Mesenchymal stem cell (in vitro differentiated cells and primary cell): ENCODE measurements around the gene PARD3.

Experiments
- DNase-seq: peaks from one replicate; pipeline ENCODE4 v3.0.0-alpha.2; 2013
- H2AFZ ChIP-seq: one replicate; pipeline ENCODE4 v1.6.1; 2013; ENCODE audit warnings: low read depth, mild to moderate bottlenecking, control low read depth, inconsistent platforms, low read length, moderate library complexity
- H2AK5ac ChIP-seq: 2 replicates; pipeline ENCODE4 v1.6.1; 2013; ENCODE audit warnings: low read length, moderate library complexity, mild to moderate bottlenecking, inconsistent platforms; ENCODE audit not compliant: severe bottlenecking
- H2BK120ac ChIP-seq: one replicate; pipeline ENCODE4 v1.6.1; 2013; ENCODE audit warnings: low read depth, mild to moderate bottlenecking, inconsistent platforms, low read length, moderate library complexity
- H2BK12ac ChIP-seq, 2 experiments: one replicate each; pipeline ENCODE4 v1.6.1; 2013; ENCODE audit warnings: inconsistent platforms in 2 of 2, low read length in 2 of 2, mild to moderate bottlenecking in 2 of 2, moderate library complexity in 2 of 2, control low read depth in 1 of 2
- H2BK15ac ChIP-seq: one replicate; pipeline ENCODE4 v1.6.1; 2013; ENCODE audit warnings: mild to moderate bottlenecking, low read depth, inconsistent platforms; ENCODE audit not compliant: poor library complexity, severe bottlenecking
- H2BK5ac ChIP-seq: 2 replicates; pipeline ENCODE4 v1.6.1; 2013; ENCODE audit warnings: low read depth, mild to moderate bottlenecking, low read length, control low read depth, inconsistent platforms; ENCODE audit not compliant: poor library complexity, severe bottlenecking
- H3K14ac ChIP-seq, 2 experiments: one replicate each; pipeline ENCODE4 v1.6.1; 2013; ENCODE audit warnings: inconsistent platforms in 2 of 2, low read length in 2 of 2, control low read depth in 1 of 2, mild to moderate bottlenecking in 1 of 2, moderate library complexity in 1 of 2
- H3K18ac ChIP-seq, 2 experiments: one replicate each; pipeline ENCODE4 v1.6.1; 2013; ENCODE audit warnings: inconsistent platforms in 2 of 2, low read length in 2 of 2, control low read depth in 1 of 2, low read depth in 1 of 2, mild to moderate bottlenecking in 1 of 2
- H3K23ac ChIP-seq, 2 experiments: one replicate each; pipeline ENCODE4 v1.6.1; 2013; ENCODE audit warnings: inconsistent platforms in 2 of 2, low read length in 2 of 2, mild to moderate bottlenecking in 2 of 2, moderate library complexity in 2 of 2, control low read depth in 1 of 2
- H3K27ac ChIP-seq: 2 replicates; pipeline ENCODE4 v1.5.1; 2013; ENCODE audit warnings: mild to moderate bottlenecking, moderate library complexity, low read length, control low read depth, inconsistent platforms; ENCODE audit not compliant: poor library complexity, severe bottlenecking
- H3K27me3 ChIP-seq, 2 experiments: 2 replicates each; pipeline versions ENCODE4 v1.6.1 to v1.7.0; 2013; ENCODE audit warnings: low read length in 2 of 2, mild to moderate bottlenecking in 2 of 2, moderate library complexity in 2 of 2, control low read depth in 1 of 2, inconsistent platforms in 1 of 2; ENCODE audit not compliant: control insufficient read depth in 1 of 2, insufficient read depth in 1 of 2
- H3K36me3 ChIP-seq, 2 experiments: 2 replicates each; pipeline versions ENCODE4 v1.6.1 to v1.7.0; 2013; ENCODE audit warnings: low read length in 2 of 2, control low read depth in 1 of 2, inconsistent platforms in 1 of 2, low read depth in 1 of 2, mild to moderate bottlenecking in 1 of 2; ENCODE audit not compliant: insufficient read depth in 2 of 2, control insufficient read depth in 1 of 2
- H3K4ac ChIP-seq, 2 experiments: one replicate each; pipeline ENCODE4 v1.6.1; 2013; ENCODE audit warnings: inconsistent platforms in 2 of 2, low read length in 2 of 2, mild to moderate bottlenecking in 2 of 2, moderate library complexity in 2 of 2, control low read depth in 1 of 2, low read depth in 1 of 2
- H3K4me1 ChIP-seq: 2 replicates; pipeline ENCODE4 v1.6.1; 2013; ENCODE audit warnings: low read depth, low read length, control low read depth; ENCODE audit not compliant: control insufficient read depth, insufficient read depth
- H3K4me2 ChIP-seq: 2 replicates; pipeline ENCODE4 v1.6.1; 2013; ENCODE audit warnings: low read length, mild to moderate bottlenecking, inconsistent platforms; ENCODE audit not compliant: poor library complexity, severe bottlenecking
- H3K4me3 ChIP-seq, 2 experiments: 2 replicates each; pipeline versions ENCODE4 v1.5.1 to v1.7.0; 2013; ENCODE audit warnings: low read length in 2 of 2, mild to moderate bottlenecking in 2 of 2, control low read depth in 1 of 2, low read depth in 1 of 2; ENCODE audit not compliant: insufficient read depth in 1 of 2
- H3K79me1 ChIP-seq: replicated peaks from 2 replicates; pipeline ENCODE4 v1.6.1; 2013; ENCODE audit warnings: mild to moderate bottlenecking, control low read depth, low read length, inconsistent platforms; ENCODE audit not compliant: poor library complexity, severe bottlenecking
- H3K9ac ChIP-seq: 2 replicates; pipeline ENCODE4 v1.7.0; 2013; ENCODE audit warnings: mild to moderate bottlenecking, low read length, moderate library complexity
- H3K9me3 ChIP-seq: 2 replicates; pipeline ENCODE4 v1.7.0; 2013; ENCODE audit warnings: mild to moderate bottlenecking, low read length; ENCODE audit not compliant: control insufficient read depth
- H4K8ac ChIP-seq: one replicate; pipeline ENCODE4 v1.6.1; 2013; ENCODE audit warnings: inconsistent platforms, mild to moderate bottlenecking, low read length, moderate library complexity
- H4K91ac ChIP-seq: one replicate; pipeline ENCODE4 v1.6.1; 2013; ENCODE audit warnings: mild to moderate bottlenecking, low read length, inconsistent platforms
- WGBS: methylation state at CpG from one replicate; pipeline ENCODE4 v1.1.7; 2013; ENCODE audit warnings: mixed read lengths; 5-methylcytosine and 5-hydroxymethylcytosine counted together

Gene PARD3

DNA sequence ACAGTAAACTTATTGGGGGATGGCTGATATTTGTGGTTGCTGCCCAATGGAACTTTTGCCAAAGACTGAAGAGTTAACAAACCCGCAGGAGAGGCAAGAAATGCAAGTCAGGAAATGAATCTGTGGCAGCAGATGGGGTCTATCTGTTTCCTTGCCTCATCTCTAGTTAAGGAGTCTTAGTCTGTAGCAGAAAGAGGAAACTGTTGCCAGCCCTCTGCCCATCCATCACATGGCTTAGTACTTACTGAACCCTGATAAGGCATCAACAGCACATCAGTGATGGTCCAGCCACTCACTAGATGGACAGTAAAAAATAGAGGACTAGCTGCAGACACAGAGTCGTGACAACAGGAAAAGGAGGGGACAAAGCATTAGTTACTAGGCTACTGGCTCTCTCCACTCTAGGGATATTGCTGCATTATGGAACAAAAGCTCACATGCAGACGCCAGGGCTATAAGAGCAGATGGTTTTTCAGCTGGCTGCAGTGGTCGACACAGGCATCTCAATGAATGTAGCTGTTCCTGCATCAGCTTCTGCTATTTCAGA is 614.7 kb downstream of the PARD3 start:
- Histone ChIP-seq H3K36me3 (peaks cover 0 to 3% of the 10 kb centered on the region in 2 experiments), H3K4ac (peak overlapping the region in 1 of 2 experiments; percentile 24), H4K8ac (no peak overlapping the region), H3K4me1 (no peaks in the 10 kb centered on the region), H3K4me3 (no peak overlapping the region), H3K4me2 (no peak overlapping the region), H3K27ac (no peak overlapping the region), H3K27me3 (no peaks in the 10 kb centered on the region), H3K18ac (peak overlapping the region in 1 of 2 experiments; percentile 48), H4K91ac (peak overlapping the region; percentile 1), H3K9ac (no peak overlapping the region), H2BK15ac (no peak overlapping the region), H2BK120ac (no peak overlapping the region), H3K9me3 (no peaks in the 10 kb centered on the region), H3K23ac (no peak overlapping the region), H2BK5ac (no peak overlapping the region), H3K14ac (no peak overlapping the region), H2AFZ (no peak overlapping the region), H2AK5ac (no peak overlapping the region), H3K79me1 (peaks cover 20% of the 10 kb centered on the region), H2BK12ac (no peak overlapping the region)
- DNase-seq, result peak; percentile 57
- 19% methylated on average over 4 of the region's 4 CpGs for WGBS

DNA sequence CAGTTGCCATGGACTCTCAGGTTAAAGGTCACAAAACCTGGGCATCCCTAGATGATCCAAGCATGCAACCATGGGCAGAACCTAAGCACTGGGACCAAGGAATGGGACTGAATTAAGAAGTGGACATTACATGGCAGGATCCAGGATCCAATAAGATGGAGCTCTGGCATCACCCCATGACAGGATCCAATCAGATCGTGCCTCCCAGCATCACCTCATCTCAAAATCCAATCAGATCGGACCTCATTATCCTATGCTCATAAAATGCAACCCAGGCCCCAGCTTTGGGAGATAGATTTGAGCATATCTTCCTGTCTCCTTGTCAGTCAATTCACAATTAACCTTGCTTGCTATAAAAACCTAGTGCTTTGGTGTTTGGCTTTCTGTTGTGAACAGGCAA is 616.1 kb downstream of the PARD3 start:
- 98% methylated on average over 2 of the region's 2 CpGs for WGBS
- DNase-seq, result no peak

DNA sequence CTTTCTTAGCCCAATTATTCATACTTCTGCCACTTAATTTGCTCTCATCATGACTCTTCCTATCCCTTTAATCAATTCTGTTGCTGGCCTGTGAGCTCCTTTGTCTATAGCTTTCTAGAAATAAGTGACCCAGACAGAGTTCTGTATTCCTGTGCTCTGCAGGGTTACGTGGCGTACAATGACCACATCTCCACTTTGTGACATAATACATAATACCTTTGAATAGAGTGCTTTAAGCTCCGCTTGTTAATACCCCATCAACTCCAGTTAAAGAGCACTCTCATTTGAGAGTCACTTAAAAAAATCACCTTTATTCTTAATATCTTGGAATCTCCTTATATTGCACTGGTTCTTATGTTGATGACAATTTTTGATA is 619.0 kb downstream of the PARD3 start:
- Histone ChIP-seq H4K91ac (no peak overlapping the region), H3K4me2 (no peak overlapping the region), H2BK15ac (no peak overlapping the region), H2AFZ (no peak overlapping the region), H3K18ac (no peak overlapping the region), H3K4me3 (no peak overlapping the region), H2BK5ac (no peak overlapping the region), H3K27ac (no peak overlapping the region), H3K27me3 (no peaks in the 10 kb centered on the region), H3K79me1 (peaks cover 20% of the 10 kb centered on the region), H2BK120ac (no peak overlapping the region), H3K9ac (no peak overlapping the region), H3K9me3 (no peaks in the 10 kb centered on the region), H3K36me3 (peaks cover 0 to 3% of the 10 kb centered on the region in 2 experiments), H3K4ac (no peak overlapping the region), H3K4me1 (peaks cover 2% of the 10 kb centered on the region), H3K23ac (no peak overlapping the region), H2AK5ac (no peak overlapping the region), H3K14ac (no peak overlapping the region), H4K8ac (no peak overlapping the region), H2BK12ac (no peak overlapping the region)
- 100% methylated on average over 3 of the region's 3 CpGs for WGBS
- no peak for DNase-seq

More for the DNA sequence above, 616.1 kb downstream of the PARD3 start:
- H3K27me3 ChIP-seq, result no peaks in the 10 kb centered on the region
- peak overlapping the region; percentile 3 to 69 for H2BK12ac ChIP-seq
- H3K18ac ChIP-seq, result peak overlapping the region; percentile 46 to 80
- H3K27ac ChIP-seq, result no peak overlapping the region
- H4K91ac ChIP-seq, result peak overlapping the region; percentile 64
- no peak overlapping the region for H2AK5ac ChIP-seq
- no peak overlapping the region for H3K4me3 ChIP-seq
- H3K9ac ChIP-seq, result no peak overlapping the region
- no peak overlapping the region for H2BK5ac ChIP-seq
- no peak overlapping the region for H2AFZ ChIP-seq
- no peak overlapping the region for H3K4me2 ChIP-seq
- H2BK120ac ChIP-seq, result no peak overlapping the region
- H3K14ac ChIP-seq, result no peak overlapping the region
- H3K36me3 ChIP-seq, result peaks cover 0 to 3% of the 10 kb centered on the region in 2 experiments
- H3K4me1 ChIP-seq, result peaks cover 2% of the 10 kb centered on the region
- peaks cover 19% of the 10 kb centered on the region for H3K79me1 ChIP-seq
- H4K8ac ChIP-seq, result peak overlapping the region; percentile 19
- no peak overlapping the region for H2BK15ac ChIP-seq
- H3K4ac ChIP-seq, result peak overlapping the region; percentile 3 to 27
- no peaks in the 10 kb centered on the region for H3K9me3 ChIP-seq
- H3K23ac ChIP-seq, result no peak overlapping the region

DNA sequence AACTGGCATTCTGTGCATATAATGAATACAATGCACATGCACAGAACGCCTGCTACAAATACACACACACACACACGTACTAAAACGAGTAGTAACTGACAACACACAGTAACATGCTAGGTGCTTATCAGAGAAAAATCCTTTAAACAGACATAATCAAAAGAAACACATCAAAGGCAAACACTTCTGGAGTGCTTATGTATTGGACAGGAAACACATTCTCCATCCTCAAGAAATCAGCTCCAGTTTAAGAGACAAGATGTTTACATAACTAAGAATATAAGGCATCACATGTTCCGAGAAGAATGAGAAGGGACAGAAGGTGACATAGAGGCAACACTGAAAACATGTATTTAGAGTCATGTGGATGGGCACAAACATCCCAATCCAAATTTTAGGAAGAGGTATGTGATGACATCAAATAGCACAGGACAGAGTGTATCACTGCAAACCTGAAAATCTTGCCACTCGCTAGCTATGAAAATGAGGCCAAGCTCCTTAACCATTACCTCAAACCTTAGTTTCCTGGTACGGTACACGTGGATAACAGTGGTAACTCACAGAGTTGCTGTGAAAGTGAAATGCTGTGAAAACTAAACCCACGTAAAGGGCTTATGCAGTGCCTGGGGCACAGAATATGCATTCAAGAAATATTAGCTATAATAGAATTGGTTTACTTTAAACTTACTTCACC is 619.6 kb downstream of the PARD3 start:
- Histone ChIP-seq H2AK5ac (no peak overlapping the region), H2BK15ac (no peak overlapping the region), H3K4me2 (no peak overlapping the region), H3K18ac (peak overlapping the region in 1 of 2 experiments; percentile 52), H3K4ac (peak overlapping the region in 1 of 2 experiments; percentile 13), H3K9me3 (no peaks in the 10 kb centered on the region), H3K36me3 (peaks cover 0 to 3% of the 10 kb centered on the region in 2 experiments), H3K14ac (no peak overlapping the region), H2AFZ (no peak overlapping the region), H3K23ac (no peak overlapping the region), H3K4me3 (no peak overlapping the region), H4K91ac (no peak overlapping the region), H2BK12ac (peak overlapping the region; percentile 59 to 79), H3K27me3 (no peaks in the 10 kb centered on the region), H4K8ac (no peak overlapping the region), H3K9ac (no peak overlapping the region), H2BK120ac (no peak overlapping the region), H3K4me1 (peaks cover 2% of the 10 kb centered on the region), H2BK5ac (no peak overlapping the region), H3K27ac (no peak overlapping the region), H3K79me1 (peaks cover 21% of the 10 kb centered on the region)
- DNase-seq, result no peak
- 28% methylated on average over 4 of the region's 8 CpGs for WGBS
